Measurements from ENCODE around the gene GNMT.
"Not testable (repeated sequence)": the region's sequence is repeated elsewhere in the genome, so short reads cannot be mapped to it uniquely, and the experiment has no call there.

Gene GNMT

GRCh38 chr6:42979523-42980177 lies 19.1 kb downstream of the GNMT start:
- Histone ChIP-seq H3K4me1 (ENCODE audit: control insufficient read depth, low read depth, low read length) (peaks cover 5% of the 10 kb centered on the region), H3K27ac (ENCODE audit: low read length) (peak overlapping the region; percentile 16), H3K9ac (ENCODE audit: low read length) (peak overlapping the region; percentile 50), H3K36me3 (ENCODE audit: control insufficient read depth, low read depth, low read length) (no peaks in the 10 kb centered on the region), H3K9me3 (ENCODE audit: control insufficient read depth, low read depth, low read length) (no peaks in the 10 kb centered on the region), H3K27me3 (ENCODE audit: control insufficient read depth, insufficient read depth, low read length) (no peaks in the 10 kb centered on the region), H3K4me3 (ENCODE audit: low read length) (peak overlapping the region; percentile 61)

- Histone ChIP-seq H3K9ac (ENCODE audit: low read length) (no peak overlapping the region), H3K36me3 (ENCODE audit: control insufficient read depth, low read depth, low read length) (no peaks in the 10 kb centered on the region), H3K27me3 (ENCODE audit: control insufficient read depth, insufficient read depth, low read length) (no peaks in the 10 kb centered on the region), H3K27ac (ENCODE audit: low read length) (no peak overlapping the region), H3K4me3 (ENCODE audit: low read length) (no peak overlapping the region), H3K9me3 (ENCODE audit: control insufficient read depth, low read depth, low read length) (no peaks in the 10 kb centered on the region), H3K4me1 (ENCODE audit: control insufficient read depth, low read depth, low read length) (peaks cover 5% of the 10 kb centered on the region)
Measured at GRCh38 chr6:42981836-42982235, 21.3 kb downstream of the GNMT start.

- Histone ChIP-seq H3K4me1 (ENCODE audit: control insufficient read depth, low read depth, low read length) (peaks cover 5% of the 10 kb centered on the region), H3K9me3 (ENCODE audit: control insufficient read depth, low read depth, low read length) (no peaks in the 10 kb centered on the region), H3K36me3 (ENCODE audit: control insufficient read depth, low read depth, low read length) (peaks cover 1% of the 10 kb centered on the region), H3K27ac (ENCODE audit: low read length) (peak within 1 kb of the TSS; percentile 82), H3K27me3 (ENCODE audit: control insufficient read depth, insufficient read depth, low read length) (no peaks in the 10 kb centered on the region), H3K4me3 (ENCODE audit: low read length) (peak within 1 kb of the TSS; percentile 79), H3K9ac (ENCODE audit: low read length) (peak within 1 kb of the TSS; percentile 70)
Measured at GRCh38 chr6:42984001-42984923, 23.7 kb downstream of the GNMT start, which contains the start of gene PPP2R5D. TSS of gene PPP2R5D (plus strand) at chr6:42984570. CDS start at chr6:42984678, 108 bp downstream.

GRCh38 chr6:42984924-42985475 lies 24.4 kb downstream of the GNMT start:
- peak overlapping the region; percentile 79 for H3K4me3 ChIP-seq (ENCODE audit: low read length)

GRCh38 chr6:42987533-42988451 lies 27.2 kb downstream of the GNMT start:
- no peaks in the 10 kb centered on the region for H3K9me3 ChIP-seq (ENCODE audit: control insufficient read depth, low read depth, low read length)
- H3K27ac ChIP-seq (ENCODE audit: low read length): no peak overlapping the region
- H3K9ac ChIP-seq (ENCODE audit: low read length): no peak overlapping the region
- peaks cover 18% of the 10 kb centered on the region for H3K36me3 ChIP-seq (ENCODE audit: control insufficient read depth, low read depth, low read length)
- H3K4me1 ChIP-seq (ENCODE audit: control insufficient read depth, low read depth, low read length): no peaks in the 10 kb centered on the region
- no peaks in the 10 kb centered on the region for H3K27me3 ChIP-seq (ENCODE audit: control insufficient read depth, insufficient read depth, low read length)
- no peak overlapping the region for H3K4me3 ChIP-seq (ENCODE audit: low read length)

More at GRCh38 chr6:42984924-42985475, 24.4 kb downstream of the GNMT start:
- peak overlapping the region; percentile 70 for H3K9ac ChIP-seq (ENCODE audit: low read length)
- H3K9me3 ChIP-seq (ENCODE audit: control insufficient read depth, low read depth, low read length): no peaks in the 10 kb centered on the region
- H3K27me3 ChIP-seq (ENCODE audit: control insufficient read depth, insufficient read depth, low read length): no peaks in the 10 kb centered on the region
- peaks cover 9% of the 10 kb centered on the region for H3K36me3 ChIP-seq (ENCODE audit: control insufficient read depth, low read depth, low read length)
- no peaks in the 10 kb centered on the region for H3K4me1 ChIP-seq (ENCODE audit: control insufficient read depth, low read depth, low read length)
- H3K27ac ChIP-seq (ENCODE audit: low read length): no peak overlapping the region

GRCh38 chr6:42988486-42989020 lies 28.0 kb downstream of the GNMT start:
- Histone ChIP-seq H3K4me3 (ENCODE audit: low read length) (no peak overlapping the region), H3K36me3 (ENCODE audit: control insufficient read depth, low read depth, low read length) (peaks cover 18% of the 10 kb centered on the region), H3K27ac (ENCODE audit: low read length) (no peak overlapping the region), H3K4me1 (ENCODE audit: control insufficient read depth, low read depth, low read length) (no peaks in the 10 kb centered on the region), H3K9me3 (ENCODE audit: control insufficient read depth, low read depth, low read length) (no peaks in the 10 kb centered on the region), H3K9ac (ENCODE audit: low read length) (no peak overlapping the region), H3K27me3 (ENCODE audit: control insufficient read depth, insufficient read depth, low read length) (no peaks in the 10 kb centered on the region)

- H3K9me3 ChIP-seq (ENCODE audit: control insufficient read depth, low read depth, low read length): no peaks in the 10 kb centered on the region
Measured at GRCh38 chr6:42989923-42990322, 29.4 kb downstream of the GNMT start.

GRCh38 chr6:42993445-42993844 lies 32.9 kb downstream of the GNMT start:
- Histone ChIP-seq H3K9ac (ENCODE audit: low read length) (no peak overlapping the region), H3K4me1 (ENCODE audit: control insufficient read depth, low read depth, low read length) (no peaks in the 10 kb centered on the region), H3K36me3 (ENCODE audit: control insufficient read depth, low read depth, low read length) (peaks cover 18% of the 10 kb centered on the region), H3K27me3 (ENCODE audit: control insufficient read depth, insufficient read depth, low read length) (no peaks in the 10 kb centered on the region), H3K4me3 (ENCODE audit: low read length) (no peak overlapping the region), H3K9me3 (ENCODE audit: control insufficient read depth, low read depth, low read length) (no peaks in the 10 kb centered on the region), H3K27ac (ENCODE audit: low read length) (no peak overlapping the region)

More at GRCh38 chr6:42989923-42990322, 29.4 kb downstream of the GNMT start:
- Histone ChIP-seq H3K4me3 (ENCODE audit: low read length) (no peak overlapping the region), H3K27ac (ENCODE audit: low read length) (no peak overlapping the region), H3K27me3 (ENCODE audit: control insufficient read depth, insufficient read depth, low read length) (no peaks in the 10 kb centered on the region), H3K36me3 (ENCODE audit: control insufficient read depth, low read depth, low read length) (peaks cover 18% of the 10 kb centered on the region), H3K9ac (ENCODE audit: low read length) (no peak overlapping the region), H3K4me1 (ENCODE audit: control insufficient read depth, low read depth, low read length) (no peaks in the 10 kb centered on the region)

- H3K9ac ChIP-seq (ENCODE audit: low read length): no peak overlapping the region
Measured at GRCh38 chr6:42996513-42996912, 36.0 kb downstream of the GNMT start.

GRCh38 chr6:42998205-42998604 lies 37.7 kb downstream of the GNMT start:
- not testable (repeated sequence) for H3K9me3 ChIP-seq (ENCODE audit: control insufficient read depth, low read depth, low read length); H3K9ac ChIP-seq (ENCODE audit: low read length); H3K4me3 ChIP-seq (ENCODE audit: low read length); H3K36me3 ChIP-seq (ENCODE audit: control insufficient read depth, low read depth, low read length); H3K27me3 ChIP-seq (ENCODE audit: control insufficient read depth, insufficient read depth, low read length); H3K27ac ChIP-seq (ENCODE audit: low read length); H3K4me1 ChIP-seq (ENCODE audit: control insufficient read depth, low read depth, low read length)

More at GRCh38 chr6:42996513-42996912, 36.0 kb downstream of the GNMT start:
- Histone ChIP-seq H3K27me3 (ENCODE audit: control insufficient read depth, insufficient read depth, low read length) (no peaks in the 10 kb centered on the region), H3K9me3 (ENCODE audit: control insufficient read depth, low read depth, low read length) (no peaks in the 10 kb centered on the region), H3K36me3 (ENCODE audit: control insufficient read depth, low read depth, low read length) (peaks cover 3% of the 10 kb centered on the region), H3K4me1 (ENCODE audit: control insufficient read depth, low read depth, low read length) (no peaks in the 10 kb centered on the region), H3K27ac (ENCODE audit: low read length) (no peak overlapping the region), H3K4me3 (ENCODE audit: low read length) (no peak overlapping the region)
